ENCODE measurements around the gene SFMBT2. TPM values are rescaled to one million over a fixed set of nuclear protein-coding genes. Genes with fewer than 3 reads are reported as not detected.
"Not testable (repeated sequence)": the region's sequence is repeated elsewhere in the genome, so short reads cannot be mapped to it uniquely, and the experiment has no call there.

Gene SFMBT2
- polyA plus RNA-seq, 2 of the 4 experiments (the other 2 are of a cell fraction), result 9.6 to 10.2 TPM

DNA sequence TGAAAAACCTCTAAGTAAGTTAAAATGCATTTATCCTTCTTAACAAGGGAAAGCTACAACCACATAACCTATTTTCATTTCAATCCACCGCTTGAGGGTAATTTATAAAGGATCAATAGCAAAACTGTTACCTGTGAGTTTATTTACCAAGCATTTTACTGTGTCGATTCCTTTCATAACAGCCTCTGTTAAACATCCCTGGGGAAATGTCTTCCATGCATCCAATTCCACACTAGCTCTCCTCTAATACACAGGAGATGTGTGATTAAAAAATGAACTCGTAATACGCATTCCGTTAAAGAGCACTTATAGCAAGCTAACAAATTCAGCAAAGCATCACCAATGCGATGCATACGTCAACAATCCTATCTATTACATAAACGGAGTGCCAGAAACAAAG is 185.7 kb downstream of the SFMBT2 start:
- H3K4me2 ChIP-seq, result no peak overlapping the region
- 87% methylated on average over 8 of the region's 8 CpGs for WGBS (ENCODE audit: missing lambda C conversion rate)
- POLR2A ChIA-PET, result no interaction called here
- TF ChIP-seq TFCP2L1 (CRISPR knock-in tag; IDR thresholded peaks at IDR 0.05), result no peak
- no peak for TF ChIP-seq GATA3 (IDR thresholded peaks at IDR 0.05; ENCODE audit: borderline replicate concordance)
- TF ChIP-seq, protein P1, sequence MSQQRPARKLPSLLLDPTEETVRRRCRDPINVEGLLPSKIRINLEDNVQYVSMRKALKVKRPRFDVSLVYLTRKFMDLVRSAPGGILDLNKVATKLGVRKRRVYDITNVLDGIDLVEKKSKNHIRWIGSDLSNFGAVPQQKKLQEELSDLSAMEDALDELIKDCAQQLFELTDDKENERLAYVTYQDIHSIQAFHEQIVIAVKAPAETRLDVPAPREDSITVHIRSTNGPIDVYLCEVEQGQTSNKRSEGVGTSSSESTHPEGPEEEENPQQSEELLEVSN (IDR thresholded peaks at IDR 0.05; ENCODE audit: borderline replicate concordance, low read depth), result no peak
- TF ChIP-seq, protein P2, sequence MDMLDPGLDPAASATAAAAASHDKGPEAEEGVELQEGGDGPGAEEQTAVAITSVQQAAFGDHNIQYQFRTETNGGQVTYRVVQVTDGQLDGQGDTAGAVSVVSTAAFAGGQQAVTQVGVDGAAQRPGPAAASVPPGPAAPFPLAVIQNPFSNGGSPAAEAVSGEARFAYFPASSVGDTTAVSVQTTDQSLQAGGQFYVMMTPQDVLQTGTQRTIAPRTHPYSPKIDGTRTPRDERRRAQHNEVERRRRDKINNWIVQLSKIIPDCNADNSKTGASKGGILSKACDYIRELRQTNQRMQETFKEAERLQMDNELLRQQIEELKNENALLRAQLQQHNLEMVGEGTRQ (IDR thresholded peaks at IDR 0.05), result no peak
- no peak for TF ChIP-seq HEYL (CRISPR knock-in tag; IDR thresholded peaks at IDR 0.05)
- no peak for TF ChIP-seq CBX2 (IDR thresholded peaks at IDR 0.05; ENCODE audit: borderline replicate concordance, low read depth)
- H3K9me3 ChIP-seq, result peaks cover 18% of the 10 kb centered on the region
- DNase-seq (ENCODE audit: low read depth in 1 of 2, low spot score in 1 of 2) (no peak), FAIRE-seq (no peak), ATAC-seq (no peak)
- no peak overlapping the region for H3K4me3 ChIP-seq
- H3K27ac ChIP-seq, result no peak overlapping the region
- no peaks in the 10 kb centered on the region for H3K4me1 ChIP-seq
- CTCF ChIA-PET, result interaction anchor here (1.1 to 2.2 kb wide), 3 partner anchors 13 to 192 kb away, joined by 3 to 6 read pairs (median 5); no protein-coding TSS in a partner anchor

DNA sequence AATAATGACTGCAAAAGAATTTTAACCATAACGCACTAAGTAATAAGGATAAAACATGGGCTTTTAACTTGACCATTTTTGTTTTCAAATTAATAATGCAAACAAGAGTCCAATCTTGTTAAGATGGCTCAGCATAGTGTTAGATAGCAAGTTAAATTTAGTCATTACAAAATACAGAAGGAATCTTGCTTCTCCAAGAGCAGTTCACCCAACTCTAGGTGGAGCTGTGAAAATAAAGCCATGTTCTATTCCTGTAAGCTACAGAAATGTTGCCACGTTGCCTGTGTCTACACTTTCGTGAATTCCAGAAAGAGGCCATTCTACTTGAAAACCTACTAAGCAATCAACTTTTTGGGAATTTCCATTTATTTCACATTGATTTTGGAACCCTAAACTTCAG is 191.9 kb downstream of the SFMBT2 start:
- H3K4me2 ChIP-seq, result no peak overlapping the region
- DNase-seq (ENCODE audit: low read depth in 1 of 2, low spot score in 1 of 2), result peak in 1 of 2 experiments; percentile 30
- 68% methylated on average over 3 of the region's 3 CpGs for WGBS (ENCODE audit: missing lambda C conversion rate)
- ATAC-seq, result peak in 1 of 2 experiments; percentile 38; a peak in 1 of 6 replicates
- no peak overlapping the region for H3K4me3 ChIP-seq
- CTCF ChIA-PET, result interaction anchor here (1.0 to 1.6 kb wide), 3 partner anchors 19 to 89 kb away, joined by 3 read pairs; no protein-coding TSS in a partner anchor
- POLR2A ChIA-PET, result no interaction called here
- no peak overlapping the region for H3K27ac ChIP-seq
- FAIRE-seq, result peak; percentile 74
- TF ChIP-seq CBX8 (IDR thresholded peaks at IDR 0.05) (no peak), JUNB (IDR thresholded peaks at IDR 0.05) (no peak), KDM1A (IDR thresholded peaks at IDR 0.05; ENCODE audit: low read depth) (no peak), FOSB (CRISPR knock-in tag; IDR thresholded peaks at IDR 0.05) (no peak)
- TF ChIP-seq, protein P3, sequence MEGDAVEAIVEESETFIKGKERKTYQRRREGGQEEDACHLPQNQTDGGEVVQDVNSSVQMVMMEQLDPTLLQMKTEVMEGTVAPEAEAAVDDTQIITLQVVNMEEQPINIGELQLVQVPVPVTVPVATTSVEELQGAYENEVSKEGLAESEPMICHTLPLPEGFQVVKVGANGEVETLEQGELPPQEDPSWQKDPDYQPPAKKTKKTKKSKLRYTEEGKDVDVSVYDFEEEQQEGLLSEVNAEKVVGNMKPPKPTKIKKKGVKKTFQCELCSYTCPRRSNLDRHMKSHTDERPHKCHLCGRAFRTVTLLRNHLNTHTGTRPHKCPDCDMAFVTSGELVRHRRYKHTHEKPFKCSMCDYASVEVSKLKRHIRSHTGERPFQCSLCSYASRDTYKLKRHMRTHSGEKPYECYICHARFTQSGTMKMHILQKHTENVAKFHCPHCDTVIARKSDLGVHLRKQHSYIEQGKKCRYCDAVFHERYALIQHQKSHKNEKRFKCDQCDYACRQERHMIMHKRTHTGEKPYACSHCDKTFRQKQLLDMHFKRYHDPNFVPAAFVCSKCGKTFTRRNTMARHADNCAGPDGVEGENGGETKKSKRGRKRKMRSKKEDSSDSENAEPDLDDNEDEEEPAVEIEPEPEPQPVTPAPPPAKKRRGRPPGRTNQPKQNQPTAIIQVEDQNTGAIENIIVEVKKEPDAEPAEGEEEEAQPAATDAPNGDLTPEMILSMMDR (IDR thresholded peaks at IDR 0.05), result 0 out of 3 replicates have a peak, but pooled peaks have one; percentile 8
- no peaks in the 10 kb centered on the region for H3K4me1 ChIP-seq
- H3K9me3 ChIP-seq, result peaks cover 13% of the 10 kb centered on the region

DNA sequence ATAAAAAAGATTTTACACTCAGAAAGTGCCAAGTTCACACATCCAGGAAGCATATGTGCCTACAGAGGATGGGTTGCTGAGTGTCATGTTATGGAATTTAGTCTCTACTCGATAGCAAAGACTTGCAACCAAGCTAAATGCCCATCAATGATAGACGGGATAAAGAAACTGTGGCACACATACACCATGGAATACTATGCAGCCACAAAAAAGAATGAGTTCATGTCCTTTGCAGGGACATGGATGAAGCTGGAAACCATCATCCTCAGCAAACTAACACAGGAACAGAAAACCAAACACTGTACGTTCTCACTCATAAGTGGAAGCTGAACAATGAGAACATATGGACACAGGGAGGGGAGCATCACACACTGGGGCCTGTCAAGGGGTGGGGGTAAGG is 198.1 kb downstream of the SFMBT2 start:
- H3K4me2 ChIP-seq; DNase-seq (ENCODE audit: low read depth in 1 of 2, low spot score in 1 of 2); H3K4me3 ChIP-seq; H3K27ac ChIP-seq; POLR2A ChIA-PET; FAIRE-seq; H3K9me3 ChIP-seq; H3K4me1 ChIP-seq; ATAC-seq: not testable (repeated sequence)
- WGBS (ENCODE audit: missing lambda C conversion rate), result 70% methylated on average over 3 of the region's 3 CpGs
- CTCF ChIA-PET, result interaction anchor here (1.1 kb wide), 1 partner anchor 196 kb away, joined by 3 read pairs; no protein-coding TSS in a partner anchor

DNA sequence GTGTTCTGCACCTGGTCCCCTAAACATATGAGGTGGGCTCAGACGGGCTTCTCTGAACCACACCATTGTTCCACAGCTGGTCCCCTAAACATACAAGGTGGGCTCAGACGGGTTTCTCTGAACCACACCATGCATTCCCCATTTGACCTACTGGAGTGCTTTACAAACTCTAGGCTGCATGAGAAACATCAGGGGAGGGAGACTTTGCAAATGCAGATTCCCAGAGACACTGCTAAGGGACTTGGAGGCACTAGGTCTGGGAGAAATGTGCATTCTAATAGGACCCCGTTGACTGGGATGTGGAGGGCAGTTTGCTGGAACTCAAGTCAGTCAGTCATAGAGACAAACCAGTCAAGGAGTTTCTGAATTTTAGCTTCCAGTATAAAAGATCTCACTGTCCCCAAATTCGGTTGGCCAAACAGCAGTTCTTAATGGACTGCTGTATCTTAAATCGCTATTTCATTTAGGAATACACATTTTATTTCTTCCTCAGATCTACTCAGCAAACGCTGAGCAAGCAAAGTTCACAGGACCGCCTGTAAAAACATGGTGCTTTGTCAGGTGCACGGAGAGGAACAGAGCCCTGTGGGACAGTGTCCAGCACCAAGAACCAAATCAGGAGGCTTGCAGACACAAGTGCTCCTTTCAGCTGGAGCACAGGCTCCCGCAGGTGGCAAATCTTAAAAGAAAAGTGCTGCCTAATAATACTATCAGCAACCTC is 198.8 kb downstream of the SFMBT2 start:
- 73% methylated on average over 9 of the region's 9 CpGs for WGBS (ENCODE audit: missing lambda C conversion rate)
- FAIRE-seq (no peak), ATAC-seq (no peak), DNase-seq (ENCODE audit: low read depth in 1 of 2, low spot score in 1 of 2) (no peak)
- ChIA-PET CTCF (interaction anchor here (1.1 to 1.3 kb wide), 2 partner anchors 13 to 197 kb away, joined by 3 read pairs; no protein-coding TSS in a partner anchor), POLR2A (no interaction called here)
- Histone ChIP-seq H3K4me1 (no peaks in the 10 kb centered on the region), H3K27ac (no peak overlapping the region), H3K4me2 (no peak overlapping the region), H3K9me3 (no peaks in the 10 kb centered on the region), H3K4me3 (no peak overlapping the region)
- TF ChIP-seq RARB (CRISPR knock-in tag; IDR thresholded peaks at IDR 0.05) (no peak), PHF8 (IDR thresholded peaks at IDR 0.05; ENCODE audit: borderline replicate concordance, low read depth) (no peak), CEBPB (IDR thresholded peaks at IDR 0.05) (no peak), MAFK (IDR thresholded peaks at IDR 0.05; ENCODE audit: partially characterized antibody) (peak; percentile 73)
